ENCODE measurements around the gene CCDC192. TPM values are rescaled to one million over a fixed set of nuclear protein-coding genes. Genes with fewer than 3 reads are reported as not detected.

Gene CCDC192
- total RNA-seq, 3 donors from 2014 or later (not counting 1 experiment from before 2014, with no cell fraction given) = not detected

GRCh38 chr5:127930311-127930710 is 227.1 kb downstream of the CCDC192 start:
- no peaks in the 10 kb centered on the region for H3K4me1 ChIP-seq (ENCODE audit: control insufficient read depth, insufficient read depth, low read length)
- H3K27ac ChIP-seq (ENCODE audit: low read length) = no peak overlapping the region
- Mint-ChIP-seq H3K36me3 (no peaks in the 10 kb centered on the region), H3K4me1 (peaks cover 0 to 2% of the 10 kb centered on the region in 2 donors), H3K4me3 (no peak overlapping the region), H3K9me3 (no peaks in the 10 kb centered on the region), H3K27me3 (ENCODE audit: low read depth in 2 of 2) (no peaks in the 10 kb centered on the region), H3K27ac (no peak overlapping the region)
- no peaks in the 10 kb centered on the region for H3K36me3 ChIP-seq (ENCODE audit: control insufficient read depth, insufficient read depth, low read length)
- H3K9me3 ChIP-seq (ENCODE audit: control insufficient read depth, insufficient read depth, low read length) = no peaks in the 10 kb centered on the region
- no peak overlapping the region for H3K4me3 ChIP-seq (ENCODE audit: low read length)
- DNase-seq = no peak
- no peaks in the 10 kb centered on the region for H3K27me3 ChIP-seq (ENCODE audit: control insufficient read depth, insufficient read depth, low read length)
- ATAC-seq = no peak
- no peak for TF ChIP-seq CTCF (IDR thresholded peaks at IDR 0.05)
- intact Hi-C loops (cut with micrococcal nuclease) = no loop called here

GRCh38 chr5:127931396-127931795 is 228.2 kb downstream of the CCDC192 start:
- no peak overlapping the region for H3K27ac Mint-ChIP-seq
- Histone ChIP-seq H3K27me3 (ENCODE audit: control insufficient read depth, insufficient read depth, low read length) (no peaks in the 10 kb centered on the region), H3K27ac (ENCODE audit: low read length) (no peak overlapping the region), H3K4me1 (ENCODE audit: control insufficient read depth, insufficient read depth, low read length) (peaks cover 10% of the 10 kb centered on the region), H3K36me3 (ENCODE audit: control insufficient read depth, insufficient read depth, low read length) (no peaks in the 10 kb centered on the region), H3K9me3 (ENCODE audit: control insufficient read depth, insufficient read depth, low read length) (no peaks in the 10 kb centered on the region), H3K4me3 (ENCODE audit: low read length) (no peak overlapping the region)
- no peaks in the 10 kb centered on the region for H3K27me3 Mint-ChIP-seq (ENCODE audit: low read depth in 2 of 2)
- no peaks in the 10 kb centered on the region for H3K36me3 Mint-ChIP-seq
- intact Hi-C loops (cut with micrococcal nuclease) = no loop called here
- H3K4me1 Mint-ChIP-seq = peaks cover 3 to 9% of the 10 kb centered on the region in 2 donors
- H3K9me3 Mint-ChIP-seq = no peaks in the 10 kb centered on the region
- 92% methylated on average over 1 of the region's 1 CpG for WGBS (ENCODE audit: insufficient coverage)
- no peak for DNase-seq
- no peak for ATAC-seq
- H3K4me3 Mint-ChIP-seq = no peak overlapping the region
- TF ChIP-seq CTCF (IDR thresholded peaks at IDR 0.05) = no peak

GRCh38 chr5:127933348-127933747 is 230.2 kb downstream of the CCDC192 start:
- H3K4me1 ChIP-seq (ENCODE audit: control insufficient read depth, insufficient read depth, low read length) = peaks cover 15% of the 10 kb centered on the region
- no peaks in the 10 kb centered on the region for H3K27me3 ChIP-seq (ENCODE audit: control insufficient read depth, insufficient read depth, low read length)
- no peaks in the 10 kb centered on the region for H3K36me3 ChIP-seq (ENCODE audit: control insufficient read depth, insufficient read depth, low read length)
- no peak overlapping the region for H3K4me3 ChIP-seq (ENCODE audit: low read length)
- no peak overlapping the region for H3K27ac Mint-ChIP-seq
- DNase-seq (no peak), ATAC-seq (no peak)
- H3K27ac ChIP-seq (ENCODE audit: low read length) = no peak overlapping the region
- H3K4me3 Mint-ChIP-seq = no peak overlapping the region
- H3K36me3 Mint-ChIP-seq = no peaks in the 10 kb centered on the region
- H3K9me3 Mint-ChIP-seq = no peaks in the 10 kb centered on the region
- 70% methylated on average over 4 of the region's 5 CpGs for WGBS (ENCODE audit: insufficient coverage)
- H3K27me3 Mint-ChIP-seq (ENCODE audit: low read depth in 2 of 2) = no peaks in the 10 kb centered on the region
- intact Hi-C loops (cut with micrococcal nuclease) = no loop called here
- H3K4me1 Mint-ChIP-seq = peaks cover 8 to 14% of the 10 kb centered on the region in 2 donors
- H3K9me3 ChIP-seq (ENCODE audit: control insufficient read depth, insufficient read depth, low read length) = no peaks in the 10 kb centered on the region
- no peak for TF ChIP-seq CTCF (IDR thresholded peaks at IDR 0.05)

- 100% methylated on average over 1 of the region's 1 CpG for WGBS (ENCODE audit: insufficient coverage)
- H3K36me3 ChIP-seq (ENCODE audit: control insufficient read depth, insufficient read depth, low read length) = no peaks in the 10 kb centered on the region
- H3K9me3 ChIP-seq (ENCODE audit: control insufficient read depth, insufficient read depth, low read length) = no peaks in the 10 kb centered on the region
- H3K27me3 ChIP-seq (ENCODE audit: control insufficient read depth, insufficient read depth, low read length) = no peaks in the 10 kb centered on the region
- H3K27ac ChIP-seq (ENCODE audit: low read length) = no peak overlapping the region
- no peak overlapping the region for H3K4me3 ChIP-seq (ENCODE audit: low read length)
- H3K4me1 ChIP-seq (ENCODE audit: control insufficient read depth, insufficient read depth, low read length) = peaks cover 15% of the 10 kb centered on the region
- Mint-ChIP-seq H3K27me3 (ENCODE audit: low read depth in 2 of 2) (no peaks in the 10 kb centered on the region), H3K4me1 (peaks cover 8 to 14% of the 10 kb centered on the region in 2 donors), H3K36me3 (no peaks in the 10 kb centered on the region), H3K27ac (no peak overlapping the region), H3K4me3 (no peak overlapping the region), H3K9me3 (no peaks in the 10 kb centered on the region)
- no peak for DNase-seq
- intact Hi-C loops (cut with micrococcal nuclease) = no loop called here
- no peak for ATAC-seq
- TF ChIP-seq CTCF (IDR thresholded peaks at IDR 0.05) = no peak
Measured at GRCh38 chr5:127934791-127935256, 231.6 kb downstream of the CCDC192 start.

Data from natural killer cell (primary cell).